ENCODE measurements around the gene RFX1. TPM values are rescaled to one million over a fixed set of nuclear protein-coding genes. Genes with fewer than 3 reads are reported as not detected.

The RFX1 gene
- total and polyA plus RNA-seq, 9 of the 15 experiments (the other 6 are each of a cell fraction or from before 2014, with no cell fraction given): 0.14 to 19.3 (median 1.2) TPM

DNA sequence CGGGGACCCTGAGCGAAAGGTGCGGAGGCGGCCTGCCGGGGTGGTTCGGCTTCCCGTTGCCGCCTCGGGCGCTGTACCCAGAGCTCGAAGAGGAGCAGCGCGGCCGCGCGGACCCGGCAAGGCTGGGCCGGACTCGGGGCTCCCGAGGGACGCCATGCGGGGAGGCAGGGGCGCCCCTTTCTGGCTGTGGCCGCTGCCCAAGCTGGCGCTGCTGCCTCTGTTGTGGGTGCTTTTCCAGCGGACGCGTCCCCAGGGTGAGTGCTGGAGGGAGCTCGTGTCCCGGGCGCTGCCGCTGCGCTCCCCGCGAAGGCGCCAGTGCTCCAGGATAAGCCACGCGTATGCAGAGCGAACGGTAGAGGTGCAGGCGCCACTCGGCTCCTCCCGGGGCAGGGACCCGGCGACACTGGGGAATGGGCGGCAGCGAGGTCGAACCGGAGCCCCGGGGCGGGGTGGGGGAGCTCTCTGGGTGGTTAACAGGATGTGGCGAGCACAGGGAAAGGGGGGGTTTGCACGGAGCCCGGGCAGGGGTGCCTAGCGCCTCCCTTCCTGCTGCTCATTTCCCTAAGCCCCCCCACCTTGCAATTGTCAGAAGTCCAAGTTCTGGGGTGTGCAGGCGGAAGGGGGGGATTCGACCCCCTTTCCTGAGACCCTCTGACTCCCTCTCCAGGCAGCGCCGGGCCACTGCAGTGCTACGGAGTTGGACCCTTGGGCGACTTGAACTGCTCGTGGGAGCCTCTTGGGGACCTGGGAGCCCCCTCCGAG lies 25.8 kb upstream of the RFX1 start, which contains the start of gene IL27RA (continued):
- TF ChIP-seq MYC (IDR thresholded peaks at IDR 0.05; ENCODE audit: low read depth, low read length): peak; percentile 67
- TF ChIP-seq MYC (CRISPR knock-in tag; IDR thresholded peaks at IDR 0.05; ENCODE audit: borderline replicate concordance, low read depth): no peak
- TF ChIP-seq NCOA2 (IDR thresholded peaks at IDR 0.05; ENCODE audit: partially characterized antibody in 2 of 2): no peak
- no peak for TF ChIP-seq HOXB6 (CRISPR knock-in tag; IDR thresholded peaks at IDR 0.05; ENCODE audit: borderline replicate concordance)
- no peak for TF ChIP-seq NR2F6 (CRISPR knock-in tag; IDR thresholded peaks at IDR 0.05)
- no peak; the same call in 1 of the 2 replicates for TF ChIP-seq NFE2 (IDR thresholded peaks at IDR 0.05; ENCODE audit: low read depth)
- TF ChIP-seq SREBF2 (CRISPR knock-in tag; IDR thresholded peaks at IDR 0.05): no peak
- TF ChIP-seq, protein P1, sequence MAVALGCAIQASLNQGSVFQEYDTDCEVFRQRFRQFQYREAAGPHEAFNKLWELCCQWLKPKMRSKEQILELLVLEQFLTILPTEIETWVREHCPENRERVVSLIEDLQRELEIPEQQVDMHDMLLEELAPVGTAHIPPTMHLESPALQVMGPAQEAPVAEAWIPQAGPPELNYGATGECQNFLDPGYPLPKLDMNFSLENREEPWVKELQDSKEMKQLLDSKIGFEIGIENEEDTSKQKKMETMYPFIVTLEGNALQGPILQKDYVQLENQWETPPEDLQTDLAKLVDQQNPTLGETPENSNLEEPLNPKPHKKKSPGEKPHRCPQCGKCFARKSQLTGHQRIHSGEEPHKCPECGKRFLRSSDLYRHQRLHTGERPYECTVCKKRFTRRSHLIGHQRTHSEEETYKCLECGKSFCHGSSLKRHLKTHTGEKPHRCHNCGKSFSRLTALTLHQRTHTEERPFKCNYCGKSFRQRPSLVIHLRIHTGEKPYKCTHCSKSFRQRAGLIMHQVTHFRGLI (CRISPR knock-in tag; IDR thresholded peaks at IDR 0.05): no peak
- peak; percentile 47; the same call in 1 of the 2 replicates for TF ChIP-seq SMAD4 (CRISPR knock-in tag; conservative IDR thresholded peaks at IDR 0.05)
- peak; percentile 73 for TF ChIP-seq GATAD2B (IDR thresholded peaks at IDR 0.05; ENCODE audit: borderline replicate concordance)
- TF ChIP-seq NFE2L1 (tag; IDR thresholded peaks at IDR 0.05; ENCODE audit: borderline replicate concordance, low read depth): no peak
- TF ChIP-seq, protein P2, sequence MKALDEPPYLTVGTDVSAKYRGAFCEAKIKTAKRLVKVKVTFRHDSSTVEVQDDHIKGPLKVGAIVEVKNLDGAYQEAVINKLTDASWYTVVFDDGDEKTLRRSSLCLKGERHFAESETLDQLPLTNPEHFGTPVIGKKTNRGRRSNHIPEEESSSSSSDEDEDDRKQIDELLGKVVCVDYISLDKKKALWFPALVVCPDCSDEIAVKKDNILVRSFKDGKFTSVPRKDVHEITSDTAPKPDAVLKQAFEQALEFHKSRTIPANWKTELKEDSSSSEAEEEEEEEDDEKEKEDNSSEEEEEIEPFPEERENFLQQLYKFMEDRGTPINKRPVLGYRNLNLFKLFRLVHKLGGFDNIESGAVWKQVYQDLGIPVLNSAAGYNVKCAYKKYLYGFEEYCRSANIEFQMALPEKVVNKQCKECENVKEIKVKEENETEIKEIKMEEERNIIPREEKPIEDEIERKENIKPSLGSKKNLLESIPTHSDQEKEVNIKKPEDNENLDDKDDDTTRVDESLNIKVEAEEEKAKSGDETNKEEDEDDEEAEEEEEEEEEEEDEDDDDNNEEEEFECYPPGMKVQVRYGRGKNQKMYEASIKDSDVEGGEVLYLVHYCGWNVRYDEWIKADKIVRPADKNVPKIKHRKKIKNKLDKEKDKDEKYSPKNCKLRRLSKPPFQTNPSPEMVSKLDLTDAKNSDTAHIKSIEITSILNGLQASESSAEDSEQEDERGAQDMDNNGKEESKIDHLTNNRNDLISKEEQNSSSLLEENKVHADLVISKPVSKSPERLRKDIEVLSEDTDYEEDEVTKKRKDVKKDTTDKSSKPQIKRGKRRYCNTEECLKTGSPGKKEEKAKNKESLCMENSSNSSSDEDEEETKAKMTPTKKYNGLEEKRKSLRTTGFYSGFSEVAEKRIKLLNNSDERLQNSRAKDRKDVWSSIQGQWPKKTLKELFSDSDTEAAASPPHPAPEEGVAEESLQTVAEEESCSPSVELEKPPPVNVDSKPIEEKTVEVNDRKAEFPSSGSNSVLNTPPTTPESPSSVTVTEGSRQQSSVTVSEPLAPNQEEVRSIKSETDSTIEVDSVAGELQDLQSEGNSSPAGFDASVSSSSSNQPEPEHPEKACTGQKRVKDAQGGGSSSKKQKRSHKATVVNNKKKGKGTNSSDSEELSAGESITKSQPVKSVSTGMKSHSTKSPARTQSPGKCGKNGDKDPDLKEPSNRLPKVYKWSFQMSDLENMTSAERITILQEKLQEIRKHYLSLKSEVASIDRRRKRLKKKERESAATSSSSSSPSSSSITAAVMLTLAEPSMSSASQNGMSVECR (CRISPR knock-in tag; IDR thresholded peaks at IDR 0.05): peak; percentile 52; the same call in 1 of the 2 replicates
- no peak for TF ChIP-seq CHCHD3 (CRISPR knock-in tag; IDR thresholded peaks at IDR 0.05)
- TF ChIP-seq NFRKB (IDR thresholded peaks at IDR 0.05; ENCODE audit: low read depth): peak; percentile 54; the same call in 1 of the 2 replicates
- no peak for TF ChIP-seq FOSL1 (tag; conservative IDR thresholded peaks at IDR 0.05)
- no peak for TF ChIP-seq SP2 (IDR thresholded peaks at IDR 0.05; ENCODE audit: extremely low read depth, low read depth, low read length, poor library complexity, severe bottlenecking)
- TF ChIP-seq ELF2 (CRISPR knock-in tag; IDR thresholded peaks at IDR 0.05): no peak
- no peak for TF ChIP-seq PHTF2 (CRISPR knock-in tag; IDR thresholded peaks at IDR 0.05)
- TF ChIP-seq PHF20 (IDR thresholded peaks at IDR 0.05; ENCODE audit: partially characterized antibody): peak; percentile 56
- no peak for TF ChIP-seq MCM2 (IDR thresholded peaks at IDR 0.05; ENCODE audit: low read depth)
- TF ChIP-seq PPARD (CRISPR knock-in tag; IDR thresholded peaks at IDR 0.05): no peak
